Measurements from ENCODE around the gene REV3L. TPM values are rescaled to one million over a fixed set of nuclear protein-coding genes. Genes with fewer than 3 reads are reported as not detected.

Gene REV3L
- total RNA-seq, 1 donor from 2014 or later = 22.2 TPM

DNA sequence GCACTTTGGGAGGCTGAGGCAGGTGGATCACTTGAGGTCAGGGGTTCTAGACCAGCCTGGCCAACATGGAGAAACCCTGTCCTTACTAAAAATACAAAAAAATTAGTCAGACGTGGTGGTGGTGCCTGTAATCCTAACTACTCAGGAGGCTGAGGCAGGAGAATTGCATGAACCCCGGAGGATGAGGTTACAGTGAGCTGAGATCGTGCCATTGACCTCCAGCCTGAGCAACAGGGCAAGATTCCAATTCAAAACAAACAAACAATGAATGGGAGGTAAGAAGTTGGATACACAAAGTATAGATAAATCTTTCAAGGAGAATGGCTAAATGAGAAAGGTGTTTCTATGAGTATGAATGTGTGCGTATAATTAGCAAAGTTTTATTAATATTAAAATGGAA lies 75.3 kb downstream of the REV3L start:
- Mint-ChIP-seq H3K4me1 (no peaks in the 10 kb centered on the region), H3K4me3 (no peak overlapping the region), H3K36me3 (ENCODE audit: low read depth) (peaks cover 15% of the 10 kb centered on the region), H3K27ac (ENCODE audit: unreplicated experiment) (no peak overlapping the region), H3K27me3 (ENCODE audit: low read depth) (no peaks in the 10 kb centered on the region), H3K9me3 (no peaks in the 10 kb centered on the region)
- TF ChIP-seq, protein P1, sequence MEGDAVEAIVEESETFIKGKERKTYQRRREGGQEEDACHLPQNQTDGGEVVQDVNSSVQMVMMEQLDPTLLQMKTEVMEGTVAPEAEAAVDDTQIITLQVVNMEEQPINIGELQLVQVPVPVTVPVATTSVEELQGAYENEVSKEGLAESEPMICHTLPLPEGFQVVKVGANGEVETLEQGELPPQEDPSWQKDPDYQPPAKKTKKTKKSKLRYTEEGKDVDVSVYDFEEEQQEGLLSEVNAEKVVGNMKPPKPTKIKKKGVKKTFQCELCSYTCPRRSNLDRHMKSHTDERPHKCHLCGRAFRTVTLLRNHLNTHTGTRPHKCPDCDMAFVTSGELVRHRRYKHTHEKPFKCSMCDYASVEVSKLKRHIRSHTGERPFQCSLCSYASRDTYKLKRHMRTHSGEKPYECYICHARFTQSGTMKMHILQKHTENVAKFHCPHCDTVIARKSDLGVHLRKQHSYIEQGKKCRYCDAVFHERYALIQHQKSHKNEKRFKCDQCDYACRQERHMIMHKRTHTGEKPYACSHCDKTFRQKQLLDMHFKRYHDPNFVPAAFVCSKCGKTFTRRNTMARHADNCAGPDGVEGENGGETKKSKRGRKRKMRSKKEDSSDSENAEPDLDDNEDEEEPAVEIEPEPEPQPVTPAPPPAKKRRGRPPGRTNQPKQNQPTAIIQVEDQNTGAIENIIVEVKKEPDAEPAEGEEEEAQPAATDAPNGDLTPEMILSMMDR (conservative IDR thresholded peaks at IDR 0.05) = no peak
- no peak for DNase-seq (ENCODE audit: low read depth, low spot score)

DNA sequence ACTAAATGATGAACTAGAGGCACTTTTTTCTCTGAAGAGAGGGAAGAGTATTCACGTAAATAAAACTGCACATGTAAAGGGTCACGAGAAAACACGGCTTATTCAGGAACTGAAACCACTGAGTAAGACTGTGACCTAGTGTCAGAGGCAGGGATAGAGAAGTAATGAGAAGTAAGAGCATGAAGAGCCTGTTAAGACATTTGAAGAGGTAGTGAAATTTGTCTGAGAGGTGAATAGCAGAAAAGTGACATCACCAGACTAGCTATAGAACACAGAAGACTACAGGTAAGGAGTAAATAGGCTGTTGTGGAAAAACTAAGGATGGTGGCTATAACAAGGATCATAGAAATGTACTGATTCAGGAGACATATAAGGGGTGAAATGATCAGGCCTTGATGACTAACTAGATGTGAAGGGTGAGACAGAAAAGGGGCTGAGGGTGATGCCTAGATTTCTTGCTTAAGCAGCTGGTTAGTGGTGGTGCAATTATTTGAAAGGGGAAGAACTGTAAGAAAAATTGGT lies 76.8 kb downstream of the REV3L start:
- Mint-ChIP-seq H3K27me3 (ENCODE audit: low read depth) (no peaks in the 10 kb centered on the region), H3K36me3 (ENCODE audit: low read depth) (peaks cover 18% of the 10 kb centered on the region)

DNA sequence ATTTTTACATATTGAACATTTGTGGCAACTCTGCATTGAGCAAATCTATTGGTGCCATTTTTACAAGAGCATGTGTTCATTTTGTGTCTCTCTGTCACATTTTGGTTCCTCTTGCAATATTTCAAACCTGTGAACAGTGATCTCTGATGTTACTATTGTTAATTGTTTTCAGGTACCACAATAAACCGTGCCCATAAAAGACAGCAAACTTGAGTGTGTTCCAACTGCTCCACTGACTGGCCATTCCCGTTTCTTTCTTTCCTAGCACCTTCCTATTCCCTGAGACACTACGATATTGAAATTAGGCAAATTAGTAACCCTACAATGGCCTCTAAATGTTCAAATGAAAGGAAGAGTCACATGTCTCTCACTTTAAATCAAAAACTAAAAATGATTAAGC lies 79.6 kb downstream of the REV3L start:
- Mint-ChIP-seq H3K27me3 (ENCODE audit: low read depth) (no peaks in the 10 kb centered on the region), H3K27ac (ENCODE audit: unreplicated experiment) (no peak overlapping the region), H3K9me3 (no peaks in the 10 kb centered on the region), H3K36me3 (ENCODE audit: low read depth) (peaks cover 23% of the 10 kb centered on the region), H3K4me3 (no peak overlapping the region), H3K4me1 (no peaks in the 10 kb centered on the region)
- no peak for DNase-seq (ENCODE audit: low read depth, low spot score)
- TF ChIP-seq, protein P1 (conservative IDR thresholded peaks at IDR 0.05) = no peak

More for the DNA sequence above, 76.8 kb downstream of the REV3L start:
- Mint-ChIP-seq H3K4me3 (no peak overlapping the region), H3K4me1 (no peaks in the 10 kb centered on the region), H3K27ac (ENCODE audit: unreplicated experiment) (no peak overlapping the region), H3K9me3 (no peaks in the 10 kb centered on the region)
- no peak for DNase-seq (ENCODE audit: low read depth, low spot score)
- TF ChIP-seq, protein P1 (conservative IDR thresholded peaks at IDR 0.05) = no peak

DNA sequence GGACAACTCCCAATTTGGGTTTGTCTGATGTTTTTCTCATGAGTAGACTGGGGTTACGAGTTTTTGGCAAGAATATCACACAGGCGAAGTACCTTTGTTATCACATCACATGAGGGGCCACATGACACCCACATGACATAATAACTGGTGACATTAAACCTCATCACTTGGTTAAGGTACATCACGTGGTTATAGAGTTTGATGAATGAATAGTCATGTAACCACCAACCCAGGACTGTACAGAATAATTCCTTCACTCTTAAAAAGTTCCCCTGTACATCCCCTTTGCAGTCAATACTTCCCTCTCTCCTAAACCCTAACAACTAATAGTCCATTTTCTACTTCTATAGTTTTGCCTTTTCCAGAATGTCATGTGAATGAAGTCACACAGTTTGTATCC lies 83.4 kb downstream of the REV3L start:
- Mint-ChIP-seq H3K27ac (ENCODE audit: unreplicated experiment) (no peak overlapping the region), H3K27me3 (ENCODE audit: low read depth) (no peaks in the 10 kb centered on the region), H3K36me3 (ENCODE audit: low read depth) (peaks cover 37% of the 10 kb centered on the region), H3K4me3 (no peak overlapping the region), H3K4me1 (no peaks in the 10 kb centered on the region), H3K9me3 (no peaks in the 10 kb centered on the region)
- no peak for DNase-seq (ENCODE audit: low read depth, low spot score)
- TF ChIP-seq, protein P1 (conservative IDR thresholded peaks at IDR 0.05) = no peak

DNA sequence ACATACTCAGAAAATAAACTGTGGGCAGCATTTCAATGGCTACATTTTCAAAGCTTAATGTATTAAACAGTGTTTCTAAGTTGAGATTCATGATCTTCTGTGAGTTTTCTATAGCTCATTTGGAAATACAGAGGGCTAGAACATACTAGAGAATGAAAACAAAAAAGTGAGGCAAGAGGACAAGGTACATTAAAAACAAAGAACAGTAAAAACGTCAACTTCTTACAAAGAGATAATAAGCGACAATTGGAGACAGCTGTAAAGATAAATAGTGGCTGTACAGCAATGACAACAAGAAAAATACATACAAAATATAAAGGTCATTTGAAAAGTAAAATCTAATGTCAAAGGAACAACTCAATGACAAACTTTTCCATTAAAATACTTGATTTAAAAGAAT lies 94.3 kb downstream of the REV3L start:
- H3K4me3 Mint-ChIP-seq = no peak overlapping the region
- TF ChIP-seq, protein P1 (conservative IDR thresholded peaks at IDR 0.05) = no peak
- H3K27me3 Mint-ChIP-seq (ENCODE audit: low read depth) = no peaks in the 10 kb centered on the region
- peaks cover 27% of the 10 kb centered on the region for H3K36me3 Mint-ChIP-seq (ENCODE audit: low read depth)
- no peak overlapping the region for H3K27ac Mint-ChIP-seq (ENCODE audit: unreplicated experiment)
- DNase-seq (ENCODE audit: low read depth, low spot score) = no peak
- peaks cover 3% of the 10 kb centered on the region for H3K9me3 Mint-ChIP-seq
- no peaks in the 10 kb centered on the region for H3K4me1 Mint-ChIP-seq
